HEK293T (cell line): ENCODE data around the gene ADGRB3.

Source experiments
- CTCF ChIA-PET: fragments of 350-600 bp; formaldehyde crosslinking; extraction: SDS; loops from one replicate; lab custom pipeline; 2021; ENCODE audit warnings: antibody characterized with exemption, inconsistent platforms; lab: Yijun Ruan, JAX
- POLR2A ChIA-PET: fragments of 350-600 bp; formaldehyde crosslinking; extraction: SDS; loops from one replicate; lab custom pipeline; 2020; ENCODE audit warnings: antibody characterized with exemption, inconsistent platforms; lab: Yijun Ruan, JAX
- DNase-seq: peaks from one replicate; pipeline ENCODE4 v3.0.0; 2012; ENCODE audit warnings: mixed read lengths; ENCODE audit errors: extremely low spot score
- ARNT ChIP-seq: fragments of 450-650 bp; IDR thresholded peaks from 2 replicates; pipeline ENCODE4 v1.6.1; 2017; ENCODE audit warnings: mild to moderate bottlenecking
- BHLHE40 ChIP-seq: fragments of 450-650 bp; IDR thresholded peaks from 2 replicates; pipeline ENCODE4 v1.6.1; 2016; ENCODE audit warnings: mild to moderate bottlenecking, moderate library complexity, borderline replicate concordance
- CTBP1 ChIP-seq: fragments of 450-650 bp; IDR thresholded peaks from 2 replicates; pipeline ENCODE4 v1.6.1; 2016; ENCODE audit warnings: borderline replicate concordance
- ELF4 ChIP-seq: fragments of 450-650 bp; IDR thresholded peaks from 2 replicates; pipeline ENCODE4 v1.6.1; 2017; ENCODE audit warnings: antibody characterized with exemption
- FOXA1 ChIP-seq: fragments of 450-650 bp; IDR thresholded peaks from 2 replicates; pipeline ENCODE4 v1.6.1; 2016; ENCODE audit warnings: mild to moderate bottlenecking
- FOXK2 ChIP-seq: fragments of 450-650 bp; IDR thresholded peaks from 2 replicates; pipeline ENCODE4 v1.6.1; 2016; ENCODE audit warnings: mild to moderate bottlenecking
- FOXM1 ChIP-seq: fragments of 450-650 bp; IDR thresholded peaks from 2 replicates; pipeline ENCODE4 v1.6.1; 2017; ENCODE audit warnings: mild to moderate bottlenecking, borderline replicate concordance
- HDGF ChIP-seq: fragments of 450-650 bp; IDR thresholded peaks from 2 replicates; pipeline ENCODE4 v1.6.1; 2017; ENCODE audit warnings: antibody characterized with exemption, borderline replicate concordance
- L3MBTL2 ChIP-seq: fragments of 450-650 bp; conservative IDR thresholded peaks from 2 replicates; pipeline ENCODE4 v1.6.1; 2016; ENCODE audit warnings: mild to moderate bottlenecking
- LEF1 ChIP-seq: fragments of 450-650 bp; IDR thresholded peaks from 2 replicates; pipeline ENCODE4 v1.6.1; 2017; ENCODE audit warnings: mild to moderate bottlenecking, borderline replicate concordance
- NFRKB ChIP-seq: fragments of 450-650 bp; IDR thresholded peaks from 2 replicates; pipeline ENCODE4 v1.6.1; 2016; ENCODE audit warnings: mild to moderate bottlenecking, moderate library complexity
- SP1 ChIP-seq: fragments of 450-650 bp; IDR thresholded peaks from 2 replicates; pipeline ENCODE4 v1.6.1; 2017
- SUZ12 ChIP-seq: fragments of 450-650 bp; IDR thresholded peaks from 2 replicates; pipeline ENCODE4 v1.6.1; 2016; ENCODE audit warnings: mild to moderate bottlenecking
- TARDBP ChIP-seq: fragments of 450-650 bp; IDR thresholded peaks from 2 replicates; pipeline ENCODE4 v1.6.1; 2016
- ZNF384 ChIP-seq: fragments of 450-650 bp; IDR thresholded peaks from 2 replicates; pipeline ENCODE4 v1.6.1; 2016
- TF ChIP-seq, protein P1 (sequence below): fragments of 450-650 bp; IDR thresholded peaks from 2 replicates; pipeline ENCODE4 v1.6.1; 2016

Gene ADGRB3

DNA sequence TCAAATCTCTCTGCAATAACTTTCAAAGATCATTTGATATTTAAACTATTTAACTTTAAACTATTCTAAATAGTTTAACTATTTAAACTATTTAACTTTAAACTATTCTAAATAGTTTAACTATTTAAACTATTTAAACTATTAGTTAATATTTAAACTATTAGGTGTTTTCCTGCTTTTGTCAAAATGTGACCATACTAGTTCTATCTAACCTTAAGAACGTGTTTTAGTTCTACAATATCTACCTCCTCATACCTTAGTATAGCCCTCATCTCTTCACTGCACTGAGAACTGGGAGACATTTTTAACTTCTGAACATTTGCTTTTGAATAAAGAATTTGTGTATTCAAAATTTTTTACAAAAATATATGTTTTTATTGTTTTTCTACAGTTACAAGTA is 429.1 kb downstream of the ADGRB3 start:
- DNase-seq, result no peak
- POLR2A ChIA-PET, result no interaction called here
- CTCF ChIA-PET, result no interaction called here
- TF ChIP-seq HDGF (no peak), FOXM1 (no peak), FOXA1 (no peak), NFRKB (no peak), ARNT (no peak)

DNA sequence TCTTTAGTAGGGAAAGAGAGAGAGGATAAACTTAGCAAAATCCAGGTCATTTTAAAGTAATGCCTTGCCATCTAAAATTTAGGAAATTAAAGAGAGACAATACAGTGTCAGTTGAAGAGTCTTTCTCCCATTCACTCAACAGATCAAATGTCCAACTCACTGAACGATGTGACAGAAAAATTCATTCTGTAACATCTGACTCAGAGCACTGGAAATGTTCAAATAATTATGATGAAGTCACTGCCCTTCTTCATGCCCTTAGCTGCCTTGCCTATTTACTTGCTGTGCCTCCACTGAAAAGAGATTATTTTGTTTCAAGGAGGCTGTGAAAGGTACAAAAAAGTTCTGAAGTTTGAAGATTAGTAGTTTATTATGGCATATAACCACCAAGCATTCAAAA is 434.8 kb downstream of the ADGRB3 start:
- no peak for DNase-seq
- ChIA-PET POLR2A (no interaction called here), CTCF (no interaction called here)
- TF ChIP-seq L3MBTL2 (no peak), BHLHE40 (no peak), TARDBP (no peak)

DNA sequence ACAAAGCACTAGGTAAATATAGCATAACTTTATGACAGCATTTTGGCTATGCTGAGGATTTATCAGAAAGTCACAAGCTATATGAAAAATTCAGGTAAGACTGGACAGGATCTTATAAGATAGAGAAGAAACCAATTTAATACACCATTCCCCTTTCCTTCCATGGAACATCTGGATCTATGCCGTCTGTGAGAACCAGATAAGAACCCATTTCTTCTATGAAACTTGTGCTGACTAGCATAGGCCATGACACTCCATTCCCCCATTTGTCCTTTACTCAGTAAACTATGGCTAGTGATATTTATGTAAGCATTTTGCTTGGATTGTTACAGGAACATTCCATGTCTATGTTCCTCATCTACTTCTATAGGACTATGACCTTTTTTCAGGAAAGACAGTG is 437.7 kb downstream of the ADGRB3 start:
- no peak for DNase-seq
- TF ChIP-seq, protein P1, sequence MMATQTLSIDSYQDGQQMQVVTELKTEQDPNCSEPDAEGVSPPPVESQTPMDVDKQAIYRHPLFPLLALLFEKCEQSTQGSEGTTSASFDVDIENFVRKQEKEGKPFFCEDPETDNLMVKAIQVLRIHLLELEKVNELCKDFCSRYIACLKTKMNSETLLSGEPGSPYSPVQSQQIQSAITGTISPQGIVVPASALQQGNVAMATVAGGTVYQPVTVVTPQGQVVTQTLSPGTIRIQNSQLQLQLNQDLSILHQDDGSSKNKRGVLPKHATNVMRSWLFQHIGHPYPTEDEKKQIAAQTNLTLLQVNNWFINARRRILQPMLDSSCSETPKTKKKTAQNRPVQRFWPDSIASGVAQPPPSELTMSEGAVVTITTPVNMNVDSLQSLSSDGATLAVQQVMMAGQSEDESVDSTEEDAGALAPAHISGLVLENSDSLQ, result no peak
- no peak for TF ChIP-seq BHLHE40
- no peak for TF ChIP-seq FOXA1
- no peak for TF ChIP-seq NFRKB
- TF ChIP-seq SP1, result no peak
- no peak for TF ChIP-seq FOXK2
- no peak for TF ChIP-seq SUZ12
- ChIA-PET POLR2A (no interaction called here), CTCF (no interaction called here)

DNA sequence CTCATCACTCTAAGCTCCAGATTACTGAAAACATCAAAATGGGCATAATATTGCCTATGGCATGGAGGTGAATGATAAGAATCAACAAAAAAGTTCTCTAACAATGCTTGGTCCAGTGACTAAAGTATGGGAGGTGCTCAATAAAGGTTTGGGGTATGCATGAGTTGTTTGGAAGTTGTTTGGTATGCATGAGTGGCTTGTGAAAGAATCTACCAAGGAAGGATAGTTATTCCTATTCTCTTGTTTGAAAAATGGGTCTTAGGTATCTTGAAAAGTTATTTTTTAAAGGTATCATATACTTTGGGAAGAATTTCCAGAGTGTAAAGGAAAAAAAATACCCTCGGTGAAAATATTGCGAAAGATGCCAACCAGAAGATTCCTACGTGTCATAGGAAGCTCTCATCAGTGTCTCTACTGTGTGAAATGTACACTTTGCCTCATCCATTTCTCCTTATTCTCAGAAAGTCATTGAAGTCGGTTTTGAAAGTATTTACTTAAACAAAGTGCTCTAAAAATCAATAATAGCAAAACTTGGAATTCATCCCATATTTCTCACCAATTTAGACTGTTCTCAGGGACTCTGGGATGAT is 449.8 kb downstream of the ADGRB3 start:
- DNase-seq, result no peak
- TF ChIP-seq TARDBP (no peak), LEF1 (no peak), HDGF (no peak), FOXA1 (no peak), ARNT (no peak), CTBP1 (no peak), FOXK2 (no peak), NFRKB (no peak), ELF4 (no peak), BHLHE40 (no peak), ZNF384 (no peak), SUZ12 (no peak), SP1 (no peak), L3MBTL2 (no peak), FOXM1 (no peak)
- TF ChIP-seq, protein P1, result no peak
- CTCF ChIA-PET, result interaction anchor here (0.7 kb wide), 1 partner anchor 1025 kb away, joined by 3 read pairs; no protein-coding TSS in a partner anchor
- POLR2A ChIA-PET, result no interaction called here

DNA sequence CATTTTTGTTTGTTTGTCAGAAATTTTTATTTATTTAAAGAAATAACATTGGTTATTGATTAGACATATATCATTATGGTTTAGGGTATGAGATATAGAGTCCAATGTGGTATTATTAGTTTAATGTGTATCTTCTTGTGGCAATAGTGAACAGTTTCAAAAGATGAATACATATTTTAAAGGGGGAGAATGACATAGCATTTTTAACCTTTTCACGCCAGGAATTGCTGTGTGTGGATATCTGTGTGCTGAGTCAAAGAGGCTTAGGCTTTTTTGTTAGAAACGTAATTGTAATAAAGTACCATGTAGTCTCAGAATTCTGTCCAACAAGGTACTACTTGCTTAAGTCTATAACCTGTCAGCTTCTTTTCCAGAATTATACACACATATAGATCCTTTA is 451.6 kb downstream of the ADGRB3 start:
- DNase-seq, result no peak
- POLR2A ChIA-PET, result no interaction called here
- TF ChIP-seq ELF4 (no peak), ZNF384 (no peak), FOXA1 (no peak), ARNT (no peak), FOXM1 (no peak), BHLHE40 (no peak), HDGF (no peak), L3MBTL2 (no peak), NFRKB (no peak), SP1 (no peak), SUZ12 (no peak), TARDBP (no peak), FOXK2 (no peak), CTBP1 (no peak), LEF1 (no peak)
- TF ChIP-seq, protein P1, result no peak
- CTCF ChIA-PET, result no interaction called here

DNA sequence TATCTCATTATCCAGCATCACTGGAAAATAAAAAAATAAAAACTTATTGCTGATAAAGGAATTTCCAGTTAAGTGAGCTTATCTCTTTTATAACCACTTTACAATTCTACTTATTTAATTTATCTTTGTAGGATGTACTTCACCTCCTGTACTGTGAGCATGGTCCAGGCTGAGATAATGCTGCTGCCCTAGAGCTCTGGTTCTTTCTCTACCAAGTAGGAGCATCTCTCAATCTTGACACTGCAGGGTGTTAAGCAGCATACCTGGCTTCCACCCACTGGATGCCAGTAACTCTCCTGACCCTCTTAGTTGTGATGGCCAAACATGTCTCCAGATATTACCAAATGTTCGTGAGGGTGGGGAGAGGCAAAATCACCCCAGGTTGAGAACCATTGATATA is 454.5 kb downstream of the ADGRB3 start:
- ChIA-PET CTCF (no interaction called here), POLR2A (no interaction called here)
- TF ChIP-seq HDGF, result no peak
- no peak for TF ChIP-seq ELF4
- TF ChIP-seq ZNF384, result no peak
- TF ChIP-seq FOXA1, result no peak
- TF ChIP-seq SP1, result no peak
- no peak for TF ChIP-seq FOXM1
- TF ChIP-seq, protein P1, result no peak
- no peak for TF ChIP-seq CTBP1
- TF ChIP-seq BHLHE40, result no peak
- TF ChIP-seq SUZ12, result no peak
- no peak for TF ChIP-seq ARNT
- no peak for TF ChIP-seq TARDBP
- DNase-seq, result no peak
